ENCODE results near the gene STK26.
"Not testable (repeated sequence)": the region's sequence is repeated elsewhere in the genome, so short reads cannot be mapped to it uniquely, and the experiment has no call there.

Gene STK26

DNA sequence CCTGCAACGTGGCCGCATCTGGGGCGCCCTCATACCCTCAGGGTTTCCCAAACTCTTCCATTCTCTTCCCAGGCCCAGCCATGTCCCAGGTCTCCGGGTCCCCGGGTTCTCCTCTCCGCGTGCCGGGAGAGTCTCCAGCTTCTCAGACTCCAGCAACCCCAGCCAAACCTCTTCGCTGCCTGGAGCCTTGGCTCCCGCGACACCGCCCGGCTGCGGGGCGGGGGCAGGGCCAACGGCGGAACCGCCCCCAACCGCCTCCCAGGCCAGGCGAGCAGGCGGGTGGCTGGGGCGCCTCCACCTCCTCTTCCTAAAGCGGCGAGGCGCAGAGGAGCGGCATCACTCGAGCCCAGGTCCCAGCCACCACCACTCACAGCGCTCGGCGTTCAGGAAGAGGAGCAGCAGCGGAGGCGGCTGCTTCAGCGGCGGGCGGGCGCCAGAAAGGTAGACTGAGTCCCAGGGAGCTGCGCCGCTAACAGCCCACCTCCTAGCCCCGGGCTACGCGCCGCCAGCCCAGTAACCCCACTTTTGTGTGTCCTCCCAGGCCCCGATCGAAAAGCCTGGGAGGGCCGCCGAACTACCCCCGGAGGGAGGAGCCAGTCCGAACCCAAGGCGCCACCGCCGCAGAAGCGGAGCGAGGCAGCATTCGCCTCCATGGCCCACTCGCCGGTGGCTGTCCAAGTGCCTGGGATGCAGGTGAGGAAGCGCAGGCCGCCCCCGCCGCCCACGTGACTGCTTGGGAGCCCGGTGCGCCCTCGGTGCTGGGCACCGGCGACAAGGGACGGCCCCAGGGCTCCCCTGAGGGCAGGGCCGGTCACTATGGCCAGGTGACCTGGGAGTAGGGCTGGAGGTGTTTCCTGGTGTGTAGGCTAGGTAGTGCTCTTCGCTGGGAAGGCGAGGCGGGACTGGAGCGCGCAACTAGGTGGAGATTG, at the start of gene STK26:
Gene STK26 (plus strand): TSS at position 336 of the 929 bp plus-strand sequence. CDS start 316 bp downstream, at position 652.
- H3K4me3 ChIP-seq (ENCODE audit: low read depth, low read length) = peak within 1 kb of the TSS; percentile 74

DNA sequence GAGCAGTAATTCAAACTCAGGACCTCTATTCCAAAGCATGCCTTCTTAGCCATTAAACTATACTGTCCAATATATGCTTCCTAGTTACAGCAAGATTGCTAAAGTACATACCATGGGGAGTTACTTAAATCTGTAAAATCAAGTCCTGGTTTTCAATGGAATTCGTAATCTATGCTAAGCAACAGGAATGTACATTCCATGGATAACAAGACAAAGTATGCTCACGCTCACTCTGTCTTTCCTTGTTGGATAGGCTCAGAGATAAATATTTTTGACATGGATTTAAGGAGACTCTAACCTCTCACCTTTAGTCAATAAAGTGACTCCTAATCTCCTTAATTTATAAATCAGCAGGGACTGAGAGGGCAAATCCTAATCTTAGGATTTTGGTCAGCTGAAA, 47.3 kb upstream of the STK26 start:
- no peak overlapping the region for H3K4me3 ChIP-seq (ENCODE audit: low read depth, low read length)

- H3K4me3 ChIP-seq (ENCODE audit: low read depth, low read length) = no peak overlapping the region
Observed at GRCh38 chrX:131977619-131978018, 45.5 kb upstream of the STK26 start.

DNA sequence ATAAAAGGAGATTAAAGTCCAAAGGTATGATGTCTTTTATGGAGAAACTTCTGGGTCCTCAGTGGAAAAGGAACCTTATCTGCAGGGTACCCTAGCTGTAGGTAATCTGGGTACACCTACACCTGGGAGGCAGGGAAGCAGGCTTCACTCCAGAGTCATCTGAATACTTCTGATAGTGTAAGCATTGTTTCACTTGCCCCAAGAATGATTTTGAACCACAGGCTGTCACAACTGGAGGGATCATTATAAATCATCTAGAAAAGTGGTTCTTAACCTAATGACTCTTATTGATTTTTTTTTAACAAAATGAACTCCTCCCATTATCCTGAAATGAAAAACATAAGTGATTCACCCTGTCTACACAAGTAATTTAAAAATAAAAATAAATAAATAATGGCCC, 44.0 kb upstream of the STK26 start:
- no peak overlapping the region for H3K4me3 ChIP-seq (ENCODE audit: low read depth, low read length)

GRCh38 chrX:131985526-131986049, 37.5 kb upstream of the STK26 start:
- no peak overlapping the region for H3K4me3 ChIP-seq (ENCODE audit: low read depth, low read length)

- no peak overlapping the region for H3K4me3 ChIP-seq (ENCODE audit: low read depth, low read length)
Observed at GRCh38 chrX:131987252-131987651, 35.9 kb upstream of the STK26 start.

- H3K4me3 ChIP-seq (ENCODE audit: low read depth, low read length) = no peak overlapping the region
Observed at GRCh38 chrX:131988236-131988635, 34.9 kb upstream of the STK26 start.

- H3K4me3 ChIP-seq (ENCODE audit: low read depth, low read length) = no peak overlapping the region
Observed at GRCh38 chrX:132001127-132001526, 22.0 kb upstream of the STK26 start.

GRCh38 chrX:132004728-132005127, 18.4 kb upstream of the STK26 start:
- H3K4me3 ChIP-seq (ENCODE audit: low read depth, low read length) = no peak overlapping the region

GRCh38 chrX:132009350-132009749, 13.8 kb upstream of the STK26 start:
- H3K4me3 ChIP-seq (ENCODE audit: low read depth, low read length) = no peak overlapping the region

- H3K4me3 ChIP-seq (ENCODE audit: low read depth, low read length) = not testable (repeated sequence)
Observed at GRCh38 chrX:132010213-132010612, 12.9 kb upstream of the STK26 start.

GRCh38 chrX:132015875-132016274, 7.2 kb upstream of the STK26 start:
- no peak overlapping the region for H3K4me3 ChIP-seq (ENCODE audit: low read depth, low read length)

DNA sequence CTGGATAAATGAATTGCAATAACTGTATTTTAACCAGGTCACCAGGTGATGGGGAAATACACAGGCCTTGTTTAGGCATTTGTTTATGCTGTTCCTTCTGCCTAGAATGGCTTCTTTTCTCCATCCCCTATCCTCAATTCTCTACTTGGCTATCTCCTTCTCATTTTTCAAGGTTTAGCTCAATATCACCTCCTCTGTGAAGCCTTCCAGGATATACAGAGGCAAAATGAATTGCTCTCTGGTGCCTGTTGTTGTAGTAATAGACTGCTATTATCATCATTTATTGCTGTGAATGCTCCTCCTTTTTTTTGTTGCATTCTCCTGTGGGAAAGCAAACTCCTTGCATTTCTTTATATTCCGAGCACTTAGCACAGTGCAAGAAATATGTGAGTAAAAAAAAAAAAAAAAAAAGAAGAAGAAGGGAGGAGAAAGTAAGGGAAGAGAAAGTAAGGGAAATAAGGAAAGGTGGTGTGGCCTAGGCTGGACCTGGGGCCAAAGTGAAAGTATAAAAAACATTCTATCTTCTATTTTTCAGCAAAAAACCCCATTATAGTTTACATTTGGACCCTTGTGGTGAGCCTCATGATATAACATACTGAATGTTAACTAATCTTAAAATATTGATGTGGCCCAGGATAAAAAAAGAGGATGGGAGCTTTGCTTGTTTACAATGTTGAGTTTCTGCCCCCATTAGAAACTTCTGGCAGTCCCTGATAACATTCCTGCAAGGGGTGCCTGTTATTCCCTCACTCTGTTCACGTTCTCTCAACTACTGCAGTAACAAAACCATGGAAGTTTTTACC, 6.3 kb upstream of the STK26 start:
- H3K4me3 ChIP-seq (ENCODE audit: low read depth, low read length) = no peak overlapping the region

- no peak overlapping the region for H3K4me3 ChIP-seq (ENCODE audit: low read depth, low read length)
Observed at GRCh38 chrX:132017431-132018185, 5.5 kb upstream of the STK26 start.

- peak overlapping the region; percentile 74 for H3K4me3 ChIP-seq (ENCODE audit: low read depth, low read length)
Observed at GRCh38 chrX:132022198-132022966, 720 bp upstream of the STK26 start.

DNA sequence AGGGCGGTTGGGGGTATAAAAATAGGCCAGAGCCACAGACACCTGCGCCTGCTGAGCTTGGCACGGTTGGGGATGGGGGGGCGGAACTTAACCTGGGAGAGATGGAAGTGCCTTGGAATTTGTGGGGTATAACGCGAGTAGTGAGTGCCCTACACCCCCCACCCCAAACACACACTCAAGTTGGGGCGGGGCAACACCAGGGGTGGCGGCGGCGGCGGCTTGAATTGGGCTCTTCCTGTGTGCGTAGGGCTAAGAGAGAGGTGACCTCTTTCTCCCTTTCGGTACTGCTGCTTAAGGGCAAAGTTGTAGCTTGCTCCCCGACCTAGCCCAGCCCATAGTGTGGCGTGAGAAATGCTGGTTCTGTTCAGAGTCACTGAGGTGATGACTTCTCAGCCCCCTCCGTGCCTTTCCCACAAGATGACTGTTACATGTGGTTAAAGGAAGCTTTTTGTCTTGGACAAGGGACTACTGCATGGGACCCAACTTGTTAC, 839 bp downstream of the STK26 start:
- peak overlapping the region; percentile 74 for H3K4me3 ChIP-seq (ENCODE audit: low read depth, low read length)

DNA sequence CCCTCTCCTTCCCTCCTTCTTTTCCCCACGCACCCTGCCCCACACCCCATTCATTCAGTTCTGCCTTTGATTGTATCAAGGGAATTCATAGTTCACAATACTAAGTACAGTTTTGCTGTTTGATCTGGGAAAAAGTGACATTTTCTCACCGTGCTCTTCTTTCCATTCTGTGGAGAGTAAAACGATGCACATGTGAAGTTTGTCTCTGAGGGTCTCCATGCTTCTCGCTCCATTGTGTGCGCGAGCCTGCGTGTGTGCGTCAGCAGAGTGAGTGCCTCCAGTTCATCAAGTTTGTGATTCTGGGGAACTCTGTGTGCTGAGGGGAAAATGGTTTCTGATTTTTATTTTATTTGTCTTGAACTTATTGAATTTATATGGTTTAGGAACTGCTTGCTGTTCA, 1.9 kb downstream of the STK26 start:
- no peak overlapping the region for H3K4me3 ChIP-seq (ENCODE audit: low read depth, low read length)

GRCh38 chrX:132030264-132030663, 7.2 kb downstream of the STK26 start:
- H3K4me3 ChIP-seq (ENCODE audit: low read depth, low read length) = no peak overlapping the region

GRCh38 chrX:132031867-132032266, 8.8 kb downstream of the STK26 start:
- H3K4me3 ChIP-seq (ENCODE audit: low read depth, low read length) = no peak overlapping the region

DNA sequence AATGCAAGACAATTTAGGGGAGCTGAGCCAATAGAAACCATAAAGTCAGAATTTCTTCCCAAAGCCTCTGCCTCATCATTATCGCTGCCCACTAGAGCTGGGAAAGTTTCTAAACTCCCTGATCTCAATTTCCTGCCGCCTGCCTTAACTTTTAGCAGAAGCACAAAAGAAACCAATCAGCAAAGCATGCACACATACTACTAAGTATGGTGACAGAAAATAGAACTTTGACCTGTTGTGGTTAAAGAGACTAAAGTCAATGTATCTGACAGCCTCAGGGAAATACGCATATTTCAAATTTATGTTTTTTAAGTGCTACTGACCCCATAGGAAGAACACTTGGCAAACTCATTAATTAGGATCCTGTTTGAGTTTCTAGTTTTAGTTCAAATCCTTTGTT, 10.1 kb downstream of the STK26 start:
- H3K4me3 ChIP-seq (ENCODE audit: low read depth, low read length) = no peak overlapping the region
